H9 (cell line): ENCODE measurements around the gene CD81. TPM values are rescaled to one million over a fixed set of nuclear protein-coding genes. Genes with fewer than 3 reads are reported as not detected.

ENCODE experiments used
- DNase-seq: peaks from one replicate; pipeline ENCODE4 v3.0.0-alpha.2; 2017
- H2AFZ ChIP-seq: one replicate; pipeline ENCODE4 v1.6.1; 2013; ENCODE audit warnings: mild to moderate bottlenecking, low read length, control low read depth, moderate library complexity
- H2AK5ac ChIP-seq: 2 replicates; pipeline ENCODE4 v1.6.1; 2013; ENCODE audit warnings: low read length, control low read depth, mixed read lengths; ENCODE audit not compliant: insufficient read length
- H2BK120ac ChIP-seq: one replicate; pipeline ENCODE4 v1.6.1; 2013; ENCODE audit warnings: low read depth, mild to moderate bottlenecking, low read length, control low read depth, inconsistent platforms; ENCODE audit not compliant: poor library complexity, severe bottlenecking
- H2BK12ac ChIP-seq: 2 replicates; pipeline ENCODE4 v1.6.1; 2013; ENCODE audit warnings: low read length, control low read depth, mixed read lengths, low read depth; ENCODE audit not compliant: insufficient read length
- H2BK15ac ChIP-seq: 2 replicates; pipeline ENCODE4 v1.6.1; 2013; ENCODE audit warnings: low read depth, low read length, control low read depth
- H2BK20ac ChIP-seq: one replicate; pipeline ENCODE4 v1.6.1; 2013; ENCODE audit warnings: low read depth, mild to moderate bottlenecking, low read length, control low read depth, inconsistent platforms; ENCODE audit not compliant: poor library complexity, severe bottlenecking
- H2BK5ac ChIP-seq: 2 replicates; pipeline ENCODE4 v1.6.1; 2013; ENCODE audit warnings: low read length, control low read depth, mixed read lengths; ENCODE audit not compliant: insufficient read length
- H3K14ac ChIP-seq: 2 replicates; pipeline ENCODE4 v1.6.1; 2013; ENCODE audit warnings: low read length, control low read depth; ENCODE audit not compliant: insufficient read depth
- H3K18ac ChIP-seq: 2 replicates; pipeline ENCODE4 v1.6.1; 2013; ENCODE audit warnings: low read depth, mild to moderate bottlenecking, mixed read lengths, low read length, control low read depth; ENCODE audit not compliant: insufficient read length
- H3K23ac ChIP-seq: 2 replicates; pipeline ENCODE4 v1.6.1; 2013; ENCODE audit warnings: low read length, control low read depth, mixed read lengths, low read depth; ENCODE audit not compliant: insufficient read length
- H3K23me2 ChIP-seq: 2 replicates; pipeline ENCODE4 v1.6.1; 2013; ENCODE audit warnings: low read depth, mild to moderate bottlenecking, mixed read lengths, low read length, control low read depth; ENCODE audit not compliant: insufficient read length, poor library complexity, severe bottlenecking
- H3K27ac ChIP-seq: 2 replicates; pipeline ENCODE4 v1.5.1; 2013; ENCODE audit warnings: low read length, control low read depth, mixed read lengths, low read depth; ENCODE audit not compliant: insufficient read length
- H3K27me3 ChIP-seq: 2 replicates; pipeline ENCODE4 v1.6.1; 2013; ENCODE audit warnings: low read length, control low read depth, inconsistent platforms; ENCODE audit not compliant: insufficient read depth
- H3K4ac ChIP-seq: 2 replicates; pipeline ENCODE4 v1.6.1; 2013; ENCODE audit warnings: low read depth, mild to moderate bottlenecking, control low read depth, inconsistent platforms, low read length, moderate library complexity
- H3K4me1 ChIP-seq: 2 replicates; pipeline ENCODE4 v1.6.1; 2013; ENCODE audit warnings: low read length, control low read depth, inconsistent platforms; ENCODE audit not compliant: insufficient read depth
- H3K4me2 ChIP-seq: 2 replicates; pipeline ENCODE4 v1.6.1; 2013; ENCODE audit warnings: low read length, control low read depth, mixed read lengths; ENCODE audit not compliant: insufficient read length, insufficient read depth
- H3K56ac ChIP-seq: 2 replicates; pipeline ENCODE4 v1.6.1; 2013; ENCODE audit warnings: low read depth, mild to moderate bottlenecking, mixed read lengths, low read length, control low read depth; ENCODE audit not compliant: insufficient read length
- H3K79me1 ChIP-seq: 2 replicates; pipeline ENCODE4 v1.6.1; 2013; ENCODE audit warnings: low read depth, mild to moderate bottlenecking, moderate library complexity, low read length, control low read depth, inconsistent platforms; ENCODE audit not compliant: insufficient read depth, poor library complexity, severe bottlenecking
- H3K79me2 ChIP-seq: 2 replicates; pipeline ENCODE4 v1.6.1; 2013; ENCODE audit warnings: low read length, control low read depth, inconsistent platforms; ENCODE audit not compliant: insufficient read depth
- H3K9ac ChIP-seq: 2 replicates; pipeline ENCODE4 v1.6.1; 2013; ENCODE audit warnings: low read length, control low read depth, mixed read lengths; ENCODE audit not compliant: insufficient read length; ENCODE audit errors: extremely low read depth
- H3K9me3 ChIP-seq: one replicate; pipeline ENCODE4 v1.6.1; 2013; ENCODE audit warnings: low read depth, low read length, inconsistent platforms; ENCODE audit not compliant: control insufficient read depth
- H3T11ph ChIP-seq: one replicate; pipeline ENCODE4 v1.6.1; 2013; ENCODE audit warnings: mild to moderate bottlenecking, low read length, control low read depth, inconsistent platforms
- H4K20me1 ChIP-seq: one replicate; pipeline ENCODE4 v1.6.1; 2013; ENCODE audit not compliant: control insufficient read depth, insufficient read length, insufficient read depth
- H4K5ac ChIP-seq: 2 replicates; pipeline ENCODE4 v1.6.1; 2013; ENCODE audit warnings: low read depth, mild to moderate bottlenecking, mixed read lengths, low read length, control low read depth; ENCODE audit not compliant: insufficient read length
- H4K8ac ChIP-seq: replicated peaks from 2 replicates; pipeline ENCODE4 v1.6.1; 2013; ENCODE audit warnings: low read length, control low read depth, mixed read lengths, low read depth; ENCODE audit not compliant: insufficient read length
- H4K91ac ChIP-seq: 2 replicates; pipeline ENCODE4 v1.6.1; 2013; ENCODE audit warnings: low read depth, mild to moderate bottlenecking, moderate library complexity, mixed read lengths, low read length, control low read depth; ENCODE audit not compliant: insufficient read length
- H3K27ac Mint-ChIP-seq, 3 experiments: 2 replicates in 2 of 3; 3 replicates in 1 of 3; pipeline ENCODE4 v1.8.0; 2020 to 2021; ENCODE audit warnings: mixed read lengths in 3 of 3, mild to moderate bottlenecking in 1 of 3, moderate library complexity in 1 of 3
- H3K27me3 Mint-ChIP-seq: 2 replicates; pipeline ENCODE4 v1.8.0; 2021; ENCODE audit warnings: low read depth, mild to moderate bottlenecking, moderate library complexity, mixed read lengths
- H3K36me3 Mint-ChIP-seq, 3 experiments: 2 replicates in 2 of 3; 3 replicates in 1 of 3; pipeline ENCODE4 v1.8.0; 2020 to 2021; ENCODE audit warnings: low read depth in 3 of 3, mixed read lengths in 3 of 3; ENCODE audit not compliant: insufficient read depth in 1 of 3
- H3K4me1 Mint-ChIP-seq, 2 experiments: 2 replicates each; pipeline ENCODE4 v1.8.0; 2020; ENCODE audit warnings: mixed read lengths in 2 of 2
- H3K4me3 Mint-ChIP-seq, 2 experiments: 2 replicates in 1 of 2; 3 replicates in 1 of 2; pipeline ENCODE4 v1.8.0; 2020 to 2021; ENCODE audit warnings: mild to moderate bottlenecking in 2 of 2, mixed read lengths in 2 of 2, moderate library complexity in 1 of 2
- H3K9me3 Mint-ChIP-seq, 2 experiments: 2 replicates in 1 of 2; 3 replicates in 1 of 2; pipeline ENCODE4 v1.8.0; 2020; ENCODE audit warnings: mild to moderate bottlenecking in 2 of 2, mixed read lengths in 2 of 2, moderate library complexity in 1 of 2
- CTCF ChIP-seq: fragments of 200-600 bp; sonication (generic); conservative IDR thresholded peaks from 3 replicates; pipeline ENCODE4 v1.8.0; 2021; ENCODE audit warnings: antibody characterized with exemption, mild to moderate bottlenecking
- WGBS: extraction: QIAGEN DNeasy Blood & Tissue Kit; methylation state at CpG from one replicate; pipeline ENCODE4 v1.1.7; 2013; ENCODE audit warnings: missing lambda C conversion rate, low lambda C conversion rate, mixed read lengths; ENCODE audit not compliant: insufficient read length; ENCODE audit errors: extremely low coverage; 5-methylcytosine and 5-hydroxymethylcytosine counted together
- total RNA-seq: library from RNA; stranded (reverse); gene quantifications from 2 replicates; pipeline ENCODE4 v1.2.1, GENCODE V29; 2021

Gene CD81
- total RNA-seq, 1 experiment from 2014 or later: 246 TPM

GRCh38 chr11:2369896-2370295, 7.2 kb upstream of the CD81 start:
- H3K36me3 Mint-ChIP-seq: no peaks in the 10 kb centered on the region
- H3K79me1 ChIP-seq: no peaks in the 10 kb centered on the region
- no peak overlapping the region for H3K4me3 Mint-ChIP-seq
- no peaks in the 10 kb centered on the region for H3K9me3 Mint-ChIP-seq
- no peaks in the 10 kb centered on the region for H4K20me1 ChIP-seq
- H3K9me3 ChIP-seq: no peaks in the 10 kb centered on the region
- H2AK5ac ChIP-seq: no peak overlapping the region
- H3K14ac ChIP-seq: no peak overlapping the region
- H3K79me2 ChIP-seq: no peaks in the 10 kb centered on the region
- peaks cover under 1% of the 10 kb centered on the region; the same call in 1 of the 2 replicates for H3K27me3 Mint-ChIP-seq
- H2BK5ac ChIP-seq: no peak overlapping the region
- DNase-seq: no peak
- no peak overlapping the region for H2BK15ac ChIP-seq
- H4K8ac ChIP-seq: no peak overlapping the region
- H3K27me3 ChIP-seq: no peaks in the 10 kb centered on the region
- no peaks in the 10 kb centered on the region for H3K4me1 Mint-ChIP-seq
- H3K18ac ChIP-seq: no peak overlapping the region
- TF ChIP-seq CTCF: no peak
- no peak overlapping the region for H3K4me2 ChIP-seq
- no peak overlapping the region for H3T11ph ChIP-seq
- H3K27ac Mint-ChIP-seq: no peak overlapping the region
- H2BK20ac ChIP-seq: no peak overlapping the region
- no peak overlapping the region for H4K5ac ChIP-seq
- no peak overlapping the region for H2BK120ac ChIP-seq
- no peak overlapping the region for H3K27ac ChIP-seq
- H3K23me2 ChIP-seq: no peaks in the 10 kb centered on the region
- H3K56ac ChIP-seq: no peak overlapping the region
- H3K4ac ChIP-seq: no peak overlapping the region
- no peak overlapping the region for H4K91ac ChIP-seq
- H2AFZ ChIP-seq: no peak overlapping the region
- no CpG with 5 or more reads among the region's 9 CpGs for WGBS
- H3K23ac ChIP-seq: no peak overlapping the region
- no peaks in the 10 kb centered on the region for H3K4me1 ChIP-seq
- H2BK12ac ChIP-seq: no peak overlapping the region
- H3K9ac ChIP-seq: no peak overlapping the region
